GM12878 (cell line): Measurements from ENCODE around the gene MGMT. TPM values are rescaled to one million over a fixed set of nuclear protein-coding genes. Genes with fewer than 3 reads are reported as not detected.

Experiments used
- BCL11A ChIP-seq: IDR thresholded peaks from 2 replicates; pipeline ENCODE4 v1.6.1; 2011; ENCODE audit warnings: low read depth, low read length
- CREM ChIP-seq: IDR thresholded peaks from 2 replicates; pipeline ENCODE4 v1.6.1; 2014; ENCODE audit warnings: antibody characterized with exemption, low read depth
- ETV6 ChIP-seq, 2 experiments: fragments of 450-650 bp in 1 of 2; IDR thresholded peaks in 1 of 2; conservative IDR thresholded peaks in 1 of 2; 2 replicates each; pipeline ENCODE4 v1.6.1; 2014; ENCODE audit warnings: antibody characterized with exemption in 1 of 2, borderline replicate concordance in 1 of 2, low read depth in 1 of 2, mild to moderate bottlenecking in 1 of 2, moderate library complexity in 1 of 2
- FOXM1 ChIP-seq: IDR thresholded peaks from 2 replicates; pipeline ENCODE4 v1.6.1; 2012; ENCODE audit warnings: low read depth, mild to moderate bottlenecking, inconsistent platforms, low read length, moderate library complexity
- GABPA ChIP-seq: IDR thresholded peaks from 2 replicates; pipeline ENCODE4 v1.6.1; 2014; ENCODE audit warnings: antibody characterized with exemption, low read depth, mild to moderate bottlenecking, inconsistent platforms
- HDAC6 ChIP-seq: fragments of 200-600 bp; sonication (generic); IDR thresholded peaks from one replicate; pipeline ENCODE4 v1.8.0; 2017; ENCODE audit warnings: antibody characterized with exemption; ENCODE audit not compliant: unreplicated experiment
- IRF4 ChIP-seq: IDR thresholded peaks from 2 replicates; pipeline ENCODE4 v1.6.1; 2011; ENCODE audit warnings: low read depth, low read length
- JUNB ChIP-seq: IDR thresholded peaks from 2 replicates; pipeline ENCODE4 v1.6.1; 2016; ENCODE audit warnings: antibody characterized with exemption, mild to moderate bottlenecking
- MTA3 ChIP-seq: IDR thresholded peaks from 2 replicates; pipeline ENCODE4 v1.6.1; 2012; ENCODE audit warnings: low read length, inconsistent platforms, borderline replicate concordance
- NFIC ChIP-seq: IDR thresholded peaks from 2 replicates; pipeline ENCODE4 v1.6.1; 2012; ENCODE audit warnings: low read depth, mild to moderate bottlenecking, inconsistent platforms, low read length, moderate library complexity
- PAX5 ChIP-seq: IDR thresholded peaks from 2 replicates; pipeline ENCODE4 v1.6.1; 2011; ENCODE audit warnings: low read depth, low read length, borderline replicate concordance
- POLR2AphosphoS5 ChIP-seq: IDR thresholded peaks from 2 replicates; pipeline ENCODE4 v1.6.1; 2011; ENCODE audit warnings: mild to moderate bottlenecking, low read length, inconsistent platforms
- REST ChIP-seq: IDR thresholded peaks from 2 replicates; pipeline ENCODE4 v1.6.1; 2012; ENCODE audit warnings: mild to moderate bottlenecking, low read depth, low read length
- RUNX3 ChIP-seq: IDR thresholded peaks from 2 replicates; pipeline ENCODE4 v1.6.1; 2012; ENCODE audit warnings: low read length, inconsistent platforms
- SP1 ChIP-seq: IDR thresholded peaks from one replicate; pipeline ENCODE4 v1.6.1; 2011; ENCODE audit warnings: low read depth, low read length
- SREBF2 ChIP-seq: IDR thresholded peaks from 2 replicates; pipeline ENCODE4 v1.6.1; 2012; ENCODE audit warnings: mild to moderate bottlenecking, low read length
- TBL1XR1 ChIP-seq: IDR thresholded peaks from 2 replicates; pipeline ENCODE4 v1.6.1; 2012; ENCODE audit warnings: low read depth, low read length, improper control_type of control experiment
- ZNF687 ChIP-seq: fragments of 450-650 bp; IDR thresholded peaks from 2 replicates; pipeline ENCODE4 v1.6.1; 2017; ENCODE audit warnings: mild to moderate bottlenecking, moderate library complexity
- polyA plus RNA-seq, 11 experiments: library from polyadenylated mRNA; depleted of rRNA in 4 of 11; unstranded in 6 of 11; stranded (reverse) in 5 of 11; fragments of >200 nt; fragmentation: Nextera tagmentation in 4 of 11; fragmentation: Illumina TruSeq in 1 of 11; extraction: Ambion mirVana in 4 of 11; extraction: Trizol in 1 of 11; gene quantifications; 1 replicate in 1 of 11; 2 replicates in 10 of 11; pipeline versions ENCODE4 v1.2.1 to v1.2.3, GENCODE V29; 2011 to 2016; ENCODE audit warnings: inconsistent platforms in 2 of 11, missing spikeins in 2 of 11, low read depth in 1 of 11
- total RNA-seq, 4 experiments: library from RNA; depleted of rRNA in 3 of 4; stranded (reverse); fragments of >200 nt in 3 of 4; fragmentation: Illumina TruSeq in 1 of 4; extraction: Trizol in 1 of 4; gene quantifications; 2 replicates each; pipeline versions ENCODE4 v1.2.1 to v1.2.3, GENCODE V29; 2013 to 2021

MGMT gene
- total and polyA plus RNA-seq, 10 of the 15 experiments (the other 5 are each of a cell fraction or from before 2014, with no cell fraction given), result 0.16 to 24.2 (median 13.3) TPM

- TF ChIP-seq ZNF687, result peak; percentile 14; the same call in 1 of the 2 replicates
- peak; percentile 64 for TF ChIP-seq RUNX3
- TF ChIP-seq BCL11A, result peak; percentile 74
- TF ChIP-seq CREM, result peak; percentile 65; the same call in 1 of the 2 replicates
- TF ChIP-seq TBL1XR1, result peak; percentile 57; the same call in 1 of the 2 replicates
- peak; percentile 76; the same call in 1 of the 2 replicates for TF ChIP-seq FOXM1
- TF ChIP-seq ETV6 (conservative IDR thresholded peaks at IDR 0.05 in 1 of 2, IDR thresholded peaks at IDR 0.05 in 1 of 2; ENCODE audit: borderline replicate concordance in 1 of 2, low read depth in 1 of 2), result peak in 1 of 2 experiments; percentile 28; a peak in 1 of 4 replicates
- TF ChIP-seq REST, result no peak
- peak; percentile 51; the same call in 1 of the 2 replicates for TF ChIP-seq GABPA
- TF ChIP-seq POLR2AphosphoS5, result no peak
- TF ChIP-seq MTA3, result 0 out of 2 replicates have a peak, but pooled peaks have one; percentile 43
- TF ChIP-seq IRF4, result peak; percentile 50; the same call in 1 of the 2 replicates
- peak; percentile 89 for TF ChIP-seq NFIC
- peak; percentile 96 for TF ChIP-seq JUNB
- no peak for TF ChIP-seq HDAC6
- no peak for TF ChIP-seq SREBF2
- TF ChIP-seq SP1, result peak; percentile 50
- 0 out of 2 replicates have a peak, but pooled peaks have one; percentile 55 for TF ChIP-seq PAX5
- TF ChIP-seq, all 136 proteins: peak for 18
Observed at GRCh38 chr10:129605266-129605985, 138.4 kb downstream of the MGMT start (continued).
